ENCODE data around the gene ZEB2. TPM values are rescaled to one million over a fixed set of nuclear protein-coding genes. Genes with fewer than 3 reads are reported as not detected.

Gene ZEB2
- total RNA-seq, 1 donor from 2014 or later = 106 TPM

- no peaks in the 10 kb centered on the region for H3K36me3 Mint-ChIP-seq
- no peaks in the 10 kb centered on the region for H3K27me3 ChIP-seq
- H4K20me1 ChIP-seq (ENCODE audit: low read depth) = no peaks in the 10 kb centered on the region
- peaks cover 2% of the 10 kb centered on the region for H3K9me3 Mint-ChIP-seq
- H3K27me3 Mint-ChIP-seq (ENCODE audit: insufficient read depth, low read depth) = peaks cover 5% of the 10 kb centered on the region
- H3K4me3 Mint-ChIP-seq = no peak overlapping the region
- H3K4me1 ChIP-seq = no peaks in the 10 kb centered on the region
- H3K4me1 Mint-ChIP-seq = peaks cover 3% of the 10 kb centered on the region
- H3K27ac ChIP-seq = no peak overlapping the region
- DNase-seq (ENCODE audit: low spot score) = no peak
- no peak overlapping the region for H3K9ac ChIP-seq
- no peak overlapping the region for H2AFZ ChIP-seq (replicated peaks)
- TF ChIP-seq CTCF (IDR thresholded peaks at IDR 0.05) = no peak
- H3K4me2 ChIP-seq = no peak overlapping the region
- H3K79me2 ChIP-seq (ENCODE audit: low read depth) = no peaks in the 10 kb centered on the region
- H3K36me3 ChIP-seq = no peaks in the 10 kb centered on the region
- no peaks in the 10 kb centered on the region for H3F3A ChIP-seq (ENCODE audit: low read depth)
- no peak overlapping the region for H3K4me3 ChIP-seq
- no peaks in the 10 kb centered on the region for H3K9me3 ChIP-seq (ENCODE audit: low read depth)
- H3K27ac Mint-ChIP-seq = no peak overlapping the region
These were observed 180.9 kb downstream of the ZEB2 start for GRCh38 chr2:144339048-144339447.

- Histone ChIP-seq H3K4me1 (peaks cover 31% of the 10 kb centered on the region), H3K27me3 (no peaks in the 10 kb centered on the region), H3F3A (ENCODE audit: low read depth) (peaks cover 20% of the 10 kb centered on the region), H4K20me1 (ENCODE audit: low read depth) (no peaks in the 10 kb centered on the region), H3K4me3 (no peak overlapping the region), H3K36me3 (no peaks in the 10 kb centered on the region), H3K4me2 (no peak overlapping the region), H3K79me2 (ENCODE audit: low read depth) (peaks cover 20% of the 10 kb centered on the region), H3K27ac (no peak overlapping the region), H3K9ac (no peak overlapping the region), H2AFZ (replicated peaks) (no peak overlapping the region), H3K9me3 (ENCODE audit: low read depth) (no peaks in the 10 kb centered on the region)
- H3K4me3 Mint-ChIP-seq = no peak overlapping the region
- no peak overlapping the region for H3K27ac Mint-ChIP-seq
- no peak for DNase-seq (ENCODE audit: low spot score)
- TF ChIP-seq CTCF (IDR thresholded peaks at IDR 0.05) (no peak), EZH2 (IDR thresholded peaks at IDR 0.05) (no peak), EZH2phosphoT487 (IDR thresholded peaks at IDR 0.05) (no peak)
- peaks cover 3% of the 10 kb centered on the region for H3K36me3 Mint-ChIP-seq
- H3K27me3 Mint-ChIP-seq (ENCODE audit: insufficient read depth, low read depth) = peaks cover 7% of the 10 kb centered on the region
- H3K9me3 Mint-ChIP-seq = peaks cover 5% of the 10 kb centered on the region
- H3K4me1 Mint-ChIP-seq = peaks cover 29% of the 10 kb centered on the region
These were observed 185.4 kb downstream of the ZEB2 start for GRCh38 chr2:144334551-144334950.

Small RNAs within 50 kb of the gene (small RNA-seq; reads per million reads assigned to genes)
- not detected for gene RF01987
